Activated CD4-positive, alpha-beta T cell treated with anti-CD3 and anti-CD28 coated beads, Interleukin-2, amount 10 ng/mL, durations not matched to agents 24 days and 14 days (primary cell): ENCODE results near the gene PAGR1. TPM values are rescaled to one million over a fixed set of nuclear protein-coding genes. Genes with fewer than 3 reads are reported as not detected.

ENCODE experiments used
- DNase-seq: peaks from one replicate; pipeline ENCODE4 v3.0.0; 2022
- H3K27ac Mint-ChIP-seq: one replicate; pipeline ENCODE4 v1.8.0; 2022; ENCODE audit warnings: mild to moderate bottlenecking, mixed read lengths
- H3K27me3 Mint-ChIP-seq: one replicate; pipeline ENCODE4 v1.8.0; 2022; ENCODE audit warnings: mixed read lengths
- H3K36me3 Mint-ChIP-seq: one replicate; pipeline ENCODE4 v1.8.0; 2022; ENCODE audit warnings: low read depth, mild to moderate bottlenecking, mixed read lengths
- H3K4me1 Mint-ChIP-seq: one replicate; pipeline ENCODE4 v1.8.0; 2021; ENCODE audit warnings: mixed read lengths
- H3K4me3 Mint-ChIP-seq: one replicate; pipeline ENCODE4 v1.8.0; 2022; ENCODE audit warnings: mild to moderate bottlenecking, moderate library complexity, mixed read lengths
- H3K9me3 Mint-ChIP-seq: one replicate; pipeline ENCODE4 v1.8.0; 2021; ENCODE audit warnings: mixed read lengths
- intact Hi-C: fragments of 100-400 bp; cut with micrococcal nuclease; formaldehyde crosslinking; loops from one replicate; pipeline ENCODE4 v1.15.1; 2023
- total RNA-seq: library from RNA; stranded (reverse); gene quantifications from 2 replicates; pipeline ENCODE4 v1.2.3, GENCODE V29; 2022

The PAGR1 gene
- total RNA-seq, 1 donor from 2014 or later = 27.0 TPM

GRCh38 chr16:29805232-29806098 lies 10.5 kb upstream of the PAGR1 start:
- Mint-ChIP-seq H3K36me3 (peaks cover 63% of the 10 kb centered on the region), H3K27ac (peak overlapping the region; percentile 99), H3K9me3 (no peaks in the 10 kb centered on the region), H3K4me1 (peaks cover 41% of the 10 kb centered on the region), H3K4me3 (peak overlapping the region; percentile 96), H3K27me3 (no peaks in the 10 kb centered on the region)
- intact Hi-C loops = loop anchor here (1.0 to 10.0 kb wide), 5 partner anchors 15 to 191 kb away; partner anchors contain the start of genes INO80E, KCTD13 and KIF22
- DNase-seq = peak; percentile 99

GRCh38 chr16:29806099-29806579 lies 9.8 kb upstream of the PAGR1 start, which contains the start of gene MAZ:
Gene MAZ (plus strand): TSS chr16:29806529. CDS start chr16:29806702, 173 bp downstream.
- Mint-ChIP-seq H3K36me3 (peaks cover 64% of the 10 kb centered on the region), H3K4me1 (peaks cover 48% of the 10 kb centered on the region), H3K4me3 (peak within 1 kb of the TSS; percentile 96), H3K27ac (peak within 1 kb of the TSS; percentile 99), H3K27me3 (no peaks in the 10 kb centered on the region), H3K9me3 (no peaks in the 10 kb centered on the region)
- intact Hi-C loops = loop anchor here (2.0 to 10.0 kb wide), 4 partner anchors 43 to 191 kb away; partner anchors contain the start of genes INO80E and KCTD13
- DNase-seq = peak; percentile 90

GRCh38 chr16:29806641-29807425 lies 9.1 kb upstream of the PAGR1 start:
- peak; percentile 86 for DNase-seq
- H3K36me3 Mint-ChIP-seq = peaks cover 58% of the 10 kb centered on the region
- peaks cover 53% of the 10 kb centered on the region for H3K4me1 Mint-ChIP-seq
- H3K27ac Mint-ChIP-seq = peak overlapping the region; percentile 96
- H3K9me3 Mint-ChIP-seq = no peaks in the 10 kb centered on the region
- intact Hi-C loops = loop anchor here (2.0 to 10.0 kb wide), 4 partner anchors 42 to 190 kb away; partner anchors contain the start of genes INO80E and KCTD13
- peak overlapping the region; percentile 89 for H3K4me3 Mint-ChIP-seq
- no peaks in the 10 kb centered on the region for H3K27me3 Mint-ChIP-seq

GRCh38 chr16:29807426-29808218 lies 8.3 kb upstream of the PAGR1 start:
- H3K27me3 Mint-ChIP-seq = no peaks in the 10 kb centered on the region
- peak overlapping the region; percentile 89 for H3K4me3 Mint-ChIP-seq
- H3K9me3 Mint-ChIP-seq = no peaks in the 10 kb centered on the region
- peaks cover 58% of the 10 kb centered on the region for H3K4me1 Mint-ChIP-seq
- H3K36me3 Mint-ChIP-seq = peaks cover 53% of the 10 kb centered on the region
- intact Hi-C loops = loop anchor here (1.0 to 10.0 kb wide), 6 partner anchors 9 to 189 kb away; partner anchors contain the start of genes CDIPT, INO80E, KCTD13 and PAGR1
- peak overlapping the region; percentile 96 for H3K27ac Mint-ChIP-seq
- DNase-seq = peak; percentile 96

GRCh38 chr16:29808219-29808900 lies 7.6 kb upstream of the PAGR1 start:
- Mint-ChIP-seq H3K4me1 (peaks cover 60% of the 10 kb centered on the region), H3K36me3 (peaks cover 47% of the 10 kb centered on the region), H3K9me3 (no peaks in the 10 kb centered on the region), H3K27ac (peak overlapping the region; percentile 96), H3K27me3 (peaks cover 2% of the 10 kb centered on the region), H3K4me3 (peak overlapping the region; percentile 89)
- DNase-seq = peak; percentile 73
- intact Hi-C loops = loop anchor here (1.0 to 10.0 kb wide), 4 partner anchors 8 to 116 kb away; partner anchors contain the start of genes CDIPT, KCTD13 and PAGR1

- Mint-ChIP-seq H3K4me1 (peaks cover 56% of the 10 kb centered on the region), H3K27me3 (peaks cover 4% of the 10 kb centered on the region), H3K27ac (peak overlapping the region; percentile 96), H3K9me3 (no peaks in the 10 kb centered on the region), H3K36me3 (peaks cover 43% of the 10 kb centered on the region), H3K4me3 (peak overlapping the region; percentile 89)
- no peak for DNase-seq
- intact Hi-C loops = loop anchor here (5.0 to 10.0 kb wide), 2 partner anchors 107 to 116 kb away; partner anchors contain the start of gene KCTD13
These were observed 6.8 kb upstream of the PAGR1 start for GRCh38 chr16:29809031-29809747.

GRCh38 chr16:29809850-29810698 lies 5.9 kb upstream of the PAGR1 start:
- intact Hi-C loops = loop anchor here (2.0 to 10.0 kb wide), 4 partner anchors 17 to 245 kb away; partner anchors contain the start of gene KCTD13
- Mint-ChIP-seq H3K27ac (peak overlapping the region; percentile 86), H3K4me1 (peaks cover 59% of the 10 kb centered on the region), H3K36me3 (peaks cover 38% of the 10 kb centered on the region), H3K4me3 (peak overlapping the region; percentile 89), H3K27me3 (peaks cover 4% of the 10 kb centered on the region), H3K9me3 (no peaks in the 10 kb centered on the region)
- DNase-seq = peak; percentile 76

GRCh38 chr16:29810699-29811169 lies 5.2 kb upstream of the PAGR1 start:
- Mint-ChIP-seq H3K4me1 (peaks cover 60% of the 10 kb centered on the region), H3K27ac (peak overlapping the region; percentile 86), H3K27me3 (peaks cover 4% of the 10 kb centered on the region), H3K36me3 (peaks cover 35% of the 10 kb centered on the region), H3K4me3 (peak overlapping the region; percentile 89), H3K9me3 (no peaks in the 10 kb centered on the region)
- intact Hi-C loops = loop anchor here (1.0 to 10.0 kb wide), 3 partner anchors 10 to 244 kb away; partner anchors contain the start of gene MVP
- DNase-seq = no peak

GRCh38 chr16:29811170-29811895 lies 4.6 kb upstream of the PAGR1 start:
- Mint-ChIP-seq H3K4me3 (peak overlapping the region; percentile 89), H3K36me3 (peaks cover 35% of the 10 kb centered on the region), H3K9me3 (no peaks in the 10 kb centered on the region), H3K4me1 (peaks cover 63% of the 10 kb centered on the region), H3K27me3 (peaks cover 6% of the 10 kb centered on the region), H3K27ac (peak overlapping the region; percentile 86)
- intact Hi-C loops = loop anchor here (1.0 to 10.0 kb wide), 3 partner anchors 9 to 243 kb away; partner anchors contain the start of gene MVP
- peak; percentile 94 for DNase-seq

GRCh38 chr16:29811896-29812665 lies 3.9 kb upstream of the PAGR1 start, which contains the start of gene PRRT2:
Gene PRRT2 (plus strand): TSS chr16:29812193. CDS start chr16:29813055, 862 bp downstream.
- Mint-ChIP-seq H3K36me3 (peaks cover 39% of the 10 kb centered on the region), H3K4me3 (peak within 1 kb of the TSS; percentile 89), H3K4me1 (peaks cover 67% of the 10 kb centered on the region), H3K9me3 (no peaks in the 10 kb centered on the region), H3K27me3 (peaks cover 6% of the 10 kb centered on the region), H3K27ac (peak within 1 kb of the TSS; percentile 86)
- intact Hi-C loops = loop anchor here (1.0 to 10.0 kb wide), 3 partner anchors 8 to 243 kb away; partner anchors contain the start of gene MVP
- DNase-seq = peak; percentile 87
